NB4 (cell line): ENCODE results near the gene ZMYND11.

Source experiments
- CTCF ChIP-seq: IDR thresholded peaks from one replicate; pipeline ENCODE4 v1.5.1; 2012; ENCODE audit warnings: low read depth, low read length
- POLR2A ChIP-seq: IDR thresholded peaks from 2 replicates; pipeline ENCODE4 v1.6.1; 2011; ENCODE audit warnings: mild to moderate bottlenecking; ENCODE audit not compliant: insufficient read length; ENCODE audit errors: extremely low read depth

- no peak for TF ChIP-seq CTCF
- no peak for TF ChIP-seq POLR2A
Observed at GRCh38 chr10:201328-201771, 66.1 kb downstream of the ZMYND11 start.
